Measurements from ENCODE around the gene KLF15. TPM values are rescaled to one million over a fixed set of nuclear protein-coding genes. Genes with fewer than 3 reads are reported as not detected.

The KLF15 gene
- total RNA-seq, 1 donor from 2014 or later = 1.1 TPM

DNA sequence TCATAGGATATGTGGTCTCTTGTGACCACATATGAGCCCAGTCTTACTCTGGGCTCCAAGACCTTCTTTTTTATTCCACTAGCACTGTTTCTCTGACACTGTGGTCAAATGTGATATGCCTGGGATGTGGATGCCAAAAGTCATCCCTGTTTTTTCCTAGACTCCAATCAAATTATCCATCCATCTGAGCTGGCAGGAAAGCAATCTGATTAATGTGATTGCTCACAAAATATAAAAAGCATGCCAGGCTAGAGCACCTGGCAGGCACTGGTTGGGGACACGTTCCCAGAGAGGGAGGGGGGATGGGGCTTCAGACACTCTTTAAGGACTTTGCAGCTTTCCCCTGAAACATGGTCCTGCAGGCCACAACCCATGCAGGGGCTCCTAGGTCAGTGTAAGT, 34.4 kb upstream of the KLF15 start:
- Mint-ChIP-seq H3K27ac (no peak overlapping the region), H3K9me3 (no peaks in the 10 kb centered on the region), H3K36me3 (no peaks in the 10 kb centered on the region), H3K27me3 (ENCODE audit: low read depth) (peaks cover 58% of the 10 kb centered on the region), H3K4me1 (peaks cover 3% of the 10 kb centered on the region), H3K4me3 (no peak overlapping the region)
- TF ChIP-seq, protein P1, sequence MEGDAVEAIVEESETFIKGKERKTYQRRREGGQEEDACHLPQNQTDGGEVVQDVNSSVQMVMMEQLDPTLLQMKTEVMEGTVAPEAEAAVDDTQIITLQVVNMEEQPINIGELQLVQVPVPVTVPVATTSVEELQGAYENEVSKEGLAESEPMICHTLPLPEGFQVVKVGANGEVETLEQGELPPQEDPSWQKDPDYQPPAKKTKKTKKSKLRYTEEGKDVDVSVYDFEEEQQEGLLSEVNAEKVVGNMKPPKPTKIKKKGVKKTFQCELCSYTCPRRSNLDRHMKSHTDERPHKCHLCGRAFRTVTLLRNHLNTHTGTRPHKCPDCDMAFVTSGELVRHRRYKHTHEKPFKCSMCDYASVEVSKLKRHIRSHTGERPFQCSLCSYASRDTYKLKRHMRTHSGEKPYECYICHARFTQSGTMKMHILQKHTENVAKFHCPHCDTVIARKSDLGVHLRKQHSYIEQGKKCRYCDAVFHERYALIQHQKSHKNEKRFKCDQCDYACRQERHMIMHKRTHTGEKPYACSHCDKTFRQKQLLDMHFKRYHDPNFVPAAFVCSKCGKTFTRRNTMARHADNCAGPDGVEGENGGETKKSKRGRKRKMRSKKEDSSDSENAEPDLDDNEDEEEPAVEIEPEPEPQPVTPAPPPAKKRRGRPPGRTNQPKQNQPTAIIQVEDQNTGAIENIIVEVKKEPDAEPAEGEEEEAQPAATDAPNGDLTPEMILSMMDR (IDR thresholded peaks at IDR 0.05; ENCODE audit: unreplicated experiment) = no peak
- no peak for DNase-seq (ENCODE audit: low spot score in 2 of 2, unreplicated experiment in 2 of 2)

- Mint-ChIP-seq H3K27me3 (ENCODE audit: low read depth) (peaks cover 57% of the 10 kb centered on the region), H3K27ac (no peak overlapping the region), H3K9me3 (no peaks in the 10 kb centered on the region), H3K4me3 (no peak overlapping the region), H3K36me3 (no peaks in the 10 kb centered on the region), H3K4me1 (peaks cover 3% of the 10 kb centered on the region)
- TF ChIP-seq, protein P1 (IDR thresholded peaks at IDR 0.05; ENCODE audit: unreplicated experiment) = no peak
- DNase-seq (ENCODE audit: low spot score in 2 of 2, unreplicated experiment in 2 of 2) = peak in 1 of 2 experiments; percentile 24
Observed at GRCh38 chr3:126390751-126391150, 33.5 kb upstream of the KLF15 start.

- Mint-ChIP-seq H3K4me3 (no peak overlapping the region), H3K27me3 (ENCODE audit: low read depth) (peaks cover 51% of the 10 kb centered on the region)
- TF ChIP-seq, protein P1 (IDR thresholded peaks at IDR 0.05; ENCODE audit: unreplicated experiment) = no peak
Observed at GRCh38 chr3:126390201-126390600, 33.0 kb upstream of the KLF15 start.

GRCh38 chr3:126389794-126390146, 32.6 kb upstream of the KLF15 start:
- Mint-ChIP-seq H3K36me3 (no peaks in the 10 kb centered on the region), H3K27ac (no peak overlapping the region), H3K4me1 (peaks cover 3% of the 10 kb centered on the region), H3K4me3 (peak overlapping the region; percentile 30), H3K9me3 (no peaks in the 10 kb centered on the region), H3K27me3 (ENCODE audit: low read depth) (peaks cover 48% of the 10 kb centered on the region)
- no peak for DNase-seq (ENCODE audit: low spot score in 2 of 2, unreplicated experiment in 2 of 2)
- TF ChIP-seq, protein P1 (IDR thresholded peaks at IDR 0.05; ENCODE audit: unreplicated experiment) = no peak

More at GRCh38 chr3:126390201-126390600, 33.0 kb upstream of the KLF15 start:
- H3K27ac Mint-ChIP-seq = no peak overlapping the region
- H3K4me1 Mint-ChIP-seq = peaks cover 3% of the 10 kb centered on the region
- H3K36me3 Mint-ChIP-seq = no peaks in the 10 kb centered on the region
- peak in 1 of 2 experiments; percentile 33 for DNase-seq (ENCODE audit: low spot score in 2 of 2, unreplicated experiment in 2 of 2)
- no peaks in the 10 kb centered on the region for H3K9me3 Mint-ChIP-seq

DNA sequence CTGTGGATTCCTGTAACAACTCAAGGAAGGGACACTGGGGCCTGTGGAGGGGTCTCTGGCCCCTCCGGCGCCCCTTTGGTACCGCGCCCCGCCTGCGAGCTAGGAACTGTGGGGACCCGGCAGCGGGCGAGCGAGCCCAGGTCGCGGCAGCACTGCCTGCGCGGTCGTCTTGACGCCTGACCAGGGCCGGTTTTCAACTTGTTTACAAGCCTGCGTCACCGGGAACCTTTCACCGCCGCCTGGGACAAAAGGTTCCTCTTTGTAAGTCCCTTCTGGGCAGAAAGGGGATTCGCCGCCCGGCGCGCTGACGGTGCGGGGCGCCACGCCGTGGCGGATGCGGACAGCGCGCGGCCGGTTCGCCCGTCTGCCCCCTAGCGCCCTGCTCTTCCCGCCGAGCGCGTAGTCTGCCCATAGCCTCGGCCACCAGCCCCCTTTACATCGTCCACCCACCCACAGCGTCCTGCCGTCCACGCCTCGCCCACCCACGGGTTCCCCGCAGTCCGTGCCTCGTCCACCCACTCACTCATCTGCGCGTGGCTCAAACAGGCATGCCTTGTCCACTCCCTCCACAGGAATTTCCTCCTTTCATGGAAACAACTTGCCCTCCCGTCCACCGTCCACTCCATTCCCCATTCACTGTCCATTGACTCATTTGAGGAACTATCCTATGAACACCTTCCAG, 32.0 kb upstream of the KLF15 start:
- Mint-ChIP-seq H3K9me3 (peaks cover under 1% of the 10 kb centered on the region), H3K4me3 (peak overlapping the region; percentile 55), H3K27ac (no peak overlapping the region), H3K4me1 (peaks cover 3% of the 10 kb centered on the region), H3K27me3 (ENCODE audit: low read depth) (peaks cover 45% of the 10 kb centered on the region), H3K36me3 (no peaks in the 10 kb centered on the region)
- DNase-seq (ENCODE audit: low spot score in 2 of 2, unreplicated experiment in 2 of 2) = peak; percentile 58 to 80
- TF ChIP-seq, protein P1 (IDR thresholded peaks at IDR 0.05; ENCODE audit: unreplicated experiment) = peak; percentile 69
